Mononuclear cell (primary cell): Measurements from ENCODE around the gene CNR2. TPM values are rescaled to one million over a fixed set of nuclear protein-coding genes. Genes with fewer than 3 reads are reported as not detected.
A peak's percentile ranks its signal among the peaks of the same experiment; 100 is the strongest.
"Not testable (repeated sequence)": the region's sequence is repeated elsewhere in the genome, so short reads cannot be mapped to it uniquely, and the experiment has no call there.

ENCODE experiments used
- H3K27me3 ChIP-seq: 2 replicates; pipeline ENCODE4 v1.6.0; 2011; ENCODE audit warnings: low read length, control low read depth; ENCODE audit not compliant: insufficient read depth
- H3K4me1 ChIP-seq: 2 replicates; pipeline ENCODE4 v1.5.1; 2011; ENCODE audit warnings: mild to moderate bottlenecking, low read length, control low read depth; ENCODE audit not compliant: insufficient read depth
- H3K4me3 ChIP-seq: 2 replicates; pipeline ENCODE4 v1.5.1; 2011; ENCODE audit warnings: mild to moderate bottlenecking, low read length, moderate library complexity
- H3K9me3 ChIP-seq: 2 replicates; pipeline ENCODE4 v1.5.1; 2011; ENCODE audit warnings: low read depth, mild to moderate bottlenecking, control low read depth, low read length
- total RNA-seq: library from RNA; depleted of rRNA; stranded (reverse); fragments of >200 nt; gene quantifications from one replicate; pipeline ENCODE4 v1.2.3, GENCODE V29; 2012

CNR2 gene
- total RNA-seq, 1 donor, result 3.3 TPM

- Histone ChIP-seq H3K9me3 (peaks cover 14% of the 10 kb centered on the region), H3K4me3 (no peak overlapping the region), H3K4me1 (no peaks in the 10 kb centered on the region), H3K27me3 (no peaks in the 10 kb centered on the region)
Measured at GRCh38 chr1:23878668-23879067, 34.5 kb downstream of the CNR2 start.

GRCh38 chr1:23875382-23875781 lies 37.8 kb downstream of the CNR2 start:
- Histone ChIP-seq H3K27me3 (no peaks in the 10 kb centered on the region), H3K4me1 (no peaks in the 10 kb centered on the region), H3K4me3 (no peak overlapping the region), H3K9me3 (peaks cover 14% of the 10 kb centered on the region)

- Histone ChIP-seq H3K27me3 (no peaks in the 10 kb centered on the region), H3K4me3 (no peak overlapping the region), H3K9me3 (no peaks in the 10 kb centered on the region), H3K4me1 (peaks cover 23% of the 10 kb centered on the region)
Measured at GRCh38 chr1:23872421-23872820, 40.7 kb downstream of the CNR2 start.

- H3K27me3 ChIP-seq, result no peaks in the 10 kb centered on the region
- H3K9me3 ChIP-seq, result no peaks in the 10 kb centered on the region
- H3K4me1 ChIP-seq, result peaks cover 41% of the 10 kb centered on the region
- H3K4me3 ChIP-seq, result no peak overlapping the region
Measured at GRCh38 chr1:23869051-23869450, 44.1 kb downstream of the CNR2 start.

- no peaks in the 10 kb centered on the region for H3K27me3 ChIP-seq
- H3K4me1 ChIP-seq, result peaks cover 41% of the 10 kb centered on the region
- peak overlapping the region; percentile 72 for H3K4me3 ChIP-seq
- no peaks in the 10 kb centered on the region for H3K9me3 ChIP-seq
Measured at GRCh38 chr1:23868557-23869016, 44.6 kb downstream of the CNR2 start.

GRCh38 chr1:23867895-23868556 lies 45.1 kb downstream of the CNR2 start, which contains the start of gene FUCA1:
FUCA1 (minus strand) TSS chr1:23868290; CDS start chr1:23868286, 4 bp downstream.
- Histone ChIP-seq H3K9me3 (no peaks in the 10 kb centered on the region), H3K27me3 (no peaks in the 10 kb centered on the region), H3K4me3 (peak within 1 kb of the TSS; percentile 72), H3K4me1 (peaks cover 41% of the 10 kb centered on the region)

- peaks cover 41% of the 10 kb centered on the region for H3K4me1 ChIP-seq
- H3K4me3 ChIP-seq, result peak overlapping the region; percentile 72
- H3K9me3 ChIP-seq, result no peaks in the 10 kb centered on the region
- no peaks in the 10 kb centered on the region for H3K27me3 ChIP-seq
Measured at GRCh38 chr1:23867542-23867894, 45.6 kb downstream of the CNR2 start.

GRCh38 chr1:23865543-23865930 lies 47.6 kb downstream of the CNR2 start:
- H3K9me3 ChIP-seq, result no peaks in the 10 kb centered on the region
- H3K4me1 ChIP-seq, result peaks cover 41% of the 10 kb centered on the region
- H3K27me3 ChIP-seq, result no peaks in the 10 kb centered on the region
- no peak overlapping the region for H3K4me3 ChIP-seq

- H3K4me3 ChIP-seq, result no peak overlapping the region
- no peaks in the 10 kb centered on the region for H3K27me3 ChIP-seq
- peaks cover 39% of the 10 kb centered on the region for H3K4me1 ChIP-seq
- H3K9me3 ChIP-seq, result no peaks in the 10 kb centered on the region
Measured at GRCh38 chr1:23864801-23865542, 48.2 kb downstream of the CNR2 start.

GRCh38 chr1:23862640-23863039 lies 50.5 kb downstream of the CNR2 start:
- Histone ChIP-seq H3K4me3 (no peak overlapping the region), H3K4me1 (peaks cover 20% of the 10 kb centered on the region), H3K27me3 (no peaks in the 10 kb centered on the region), H3K9me3 (no peaks in the 10 kb centered on the region)

- no peaks in the 10 kb centered on the region for H3K9me3 ChIP-seq
- H3K4me3 ChIP-seq, result no peak overlapping the region
- no peaks in the 10 kb centered on the region for H3K27me3 ChIP-seq
- no peaks in the 10 kb centered on the region for H3K4me1 ChIP-seq
Measured at GRCh38 chr1:23854568-23854967, 58.6 kb downstream of the CNR2 start.

- not testable (repeated sequence) for H3K27me3 ChIP-seq, H3K4me1 ChIP-seq, H3K4me3 ChIP-seq, H3K9me3 ChIP-seq
Measured at GRCh38 chr1:23853124-23853523, 60.0 kb downstream of the CNR2 start.

GRCh38 chr1:23851406-23851805 lies 61.8 kb downstream of the CNR2 start:
- not testable (repeated sequence) for H3K9me3 ChIP-seq, H3K4me1 ChIP-seq, H3K4me3 ChIP-seq, H3K27me3 ChIP-seq

GRCh38 chr1:23848673-23849616 lies 64.2 kb downstream of the CNR2 start:
- Histone ChIP-seq H3K27me3 (no peaks in the 10 kb centered on the region), H3K9me3 (no peaks in the 10 kb centered on the region), H3K4me1 (no peaks in the 10 kb centered on the region), H3K4me3 (no peak overlapping the region)

- H3K4me1 ChIP-seq, H3K4me3 ChIP-seq: not testable (repeated sequence)
Measured at GRCh38 chr1:23847482-23848095, 65.6 kb downstream of the CNR2 start.

More at GRCh38 chr1:23847482-23848095, 65.6 kb downstream of the CNR2 start:
- not testable (repeated sequence) for H3K9me3 ChIP-seq, H3K27me3 ChIP-seq
